Natural killer cell (primary cell): ENCODE measurements around the gene PARD6G. TPM values are rescaled to one million over a fixed set of nuclear protein-coding genes. Genes with fewer than 3 reads are reported as not detected.

Experiments
- ATAC-seq, 3 donors: fragments of 150-1000 bp in 2 of 3; fragments of 200-7000 bp in 1 of 3; cut with Tn5 transposase; 1 replicate in 1 of 3; 2 replicates in 2 of 3; pipeline ENCODE4 v1.10.0; 2021; ENCODE audit warnings: mild to moderate bottlenecking in 2 of 3, moderate library complexity in 2 of 3
- DNase-seq, 2 donors: peaks; one replicate each; pipeline versions ENCODE4 v3.0.0 to v3.0.0-alpha.2; 2013 to 2021; ENCODE audit warnings: mixed read lengths in 1 of 2
- H3K27ac ChIP-seq: one replicate; pipeline ENCODE4 v1.5.1; 2013; ENCODE audit warnings: mild to moderate bottlenecking, low read length
- H3K27me3 ChIP-seq: one replicate; pipeline ENCODE4 v1.6.1; 2013; ENCODE audit warnings: low read length; ENCODE audit not compliant: control insufficient read depth, insufficient read depth
- H3K36me3 ChIP-seq: one replicate; pipeline ENCODE4 v1.6.1; 2013; ENCODE audit warnings: low read length; ENCODE audit not compliant: control insufficient read depth, insufficient read depth
- H3K4me1 ChIP-seq: one replicate; pipeline ENCODE4 v1.6.1; 2013; ENCODE audit warnings: low read length; ENCODE audit not compliant: control insufficient read depth, insufficient read depth
- H3K4me3 ChIP-seq: one replicate; pipeline ENCODE4 v1.5.1; 2013; ENCODE audit warnings: low read length
- H3K9me3 ChIP-seq: one replicate; pipeline ENCODE4 v1.6.1; 2013; ENCODE audit warnings: low read length; ENCODE audit not compliant: control insufficient read depth, insufficient read depth
- H3K27ac Mint-ChIP-seq, 2 donors: one replicate each; pipeline ENCODE4 v1.8.0; 2022; ENCODE audit warnings: mild to moderate bottlenecking in 2 of 2, mixed read lengths in 2 of 2, moderate library complexity in 1 of 2
- H3K27me3 Mint-ChIP-seq, 2 donors: one replicate each; pipeline ENCODE4 v1.8.0; 2022; ENCODE audit warnings: low read depth in 2 of 2, mixed read lengths in 2 of 2
- H3K36me3 Mint-ChIP-seq: one replicate; pipeline ENCODE4 v1.8.0; 2022; ENCODE audit warnings: mixed read lengths
- H3K4me1 Mint-ChIP-seq, 2 donors: one replicate each; pipeline ENCODE4 v1.8.0; 2022; ENCODE audit warnings: mixed read lengths in 2 of 2
- H3K4me3 Mint-ChIP-seq: one replicate; pipeline ENCODE4 v1.8.0; 2022; ENCODE audit warnings: mild to moderate bottlenecking, moderate library complexity, mixed read lengths
- H3K9me3 Mint-ChIP-seq, 2 donors: one replicate each; pipeline ENCODE4 v1.8.0; 2022; ENCODE audit warnings: mixed read lengths in 2 of 2
- CTCF ChIP-seq: fragments of 200-600 bp; IDR thresholded peaks from one replicate; pipeline ENCODE4 v1.8.0; 2022; ENCODE audit warnings: antibody characterized with exemption
- WGBS: methylation state at CpG from one replicate; pipeline ENCODE4 v1.1.7; 2013; ENCODE audit warnings: missing lambda C conversion rate; ENCODE audit not compliant: insufficient coverage; 5-methylcytosine and 5-hydroxymethylcytosine counted together
- intact Hi-C: fragments of 100-400 bp; cut with micrococcal nuclease; formaldehyde crosslinking; loops from one replicate; pipeline ENCODE4 v1.14.2; 2022
- total RNA-seq, 4 donors: library from RNA; stranded (reverse); fragments of 120-200 nt in 1 of 4; gene quantifications; one replicate each; pipeline versions ENCODE4 v1.2.3 to v1.2.4, GENCODE V29; 2013 to 2022

The PARD6G gene
- total RNA-seq, 3 donors from 2014 or later (not counting 1 experiment from before 2014, with no cell fraction given) = not detected

GRCh38 chr18:80194874-80195570, 52.3 kb downstream of the PARD6G start:
- H3K9me3 ChIP-seq = no peaks in the 10 kb centered on the region
- DNase-seq (no peak), ATAC-seq (no peak)
- no peaks in the 10 kb centered on the region for H3K9me3 Mint-ChIP-seq
- intact Hi-C loops = no loop called here
- no peaks in the 10 kb centered on the region for H3K4me1 Mint-ChIP-seq
- H3K4me1 ChIP-seq = no peaks in the 10 kb centered on the region
- H3K4me3 Mint-ChIP-seq = no peak overlapping the region
- no peak for TF ChIP-seq CTCF
- H3K27ac Mint-ChIP-seq = no peak overlapping the region
- H3K4me3 ChIP-seq = no peak overlapping the region
- H3K27ac ChIP-seq = no peak overlapping the region
- peaks cover 15 to 22% of the 10 kb centered on the region in 2 donors for H3K27me3 Mint-ChIP-seq
- 78% methylated on average over 15 of the region's 15 CpGs for WGBS
- H3K36me3 Mint-ChIP-seq = no peaks in the 10 kb centered on the region
- no peaks in the 10 kb centered on the region for H3K36me3 ChIP-seq
- H3K27me3 ChIP-seq = no peaks in the 10 kb centered on the region

- Mint-ChIP-seq H3K9me3 (no peaks in the 10 kb centered on the region), H3K27me3 (peaks cover 15 to 22% of the 10 kb centered on the region in 2 donors), H3K4me1 (no peaks in the 10 kb centered on the region), H3K4me3 (no peak overlapping the region), H3K36me3 (no peaks in the 10 kb centered on the region), H3K27ac (no peak overlapping the region)
- no peak for TF ChIP-seq CTCF
- no peaks in the 10 kb centered on the region for H3K27me3 ChIP-seq
- H3K27ac ChIP-seq = no peak overlapping the region
- WGBS = 48% methylated on average over 5 of the region's 5 CpGs
- no peaks in the 10 kb centered on the region for H3K9me3 ChIP-seq
- DNase-seq = no peak
- intact Hi-C loops = no loop called here
- ATAC-seq = no peak
- H3K36me3 ChIP-seq = no peaks in the 10 kb centered on the region
- H3K4me3 ChIP-seq = no peak overlapping the region
- H3K4me1 ChIP-seq = no peaks in the 10 kb centered on the region
Measured at GRCh38 chr18:80193701-80194100, 53.6 kb downstream of the PARD6G start.

GRCh38 chr18:80192653-80193385, 54.5 kb downstream of the PARD6G start:
- no peaks in the 10 kb centered on the region for H3K9me3 ChIP-seq
- no peaks in the 10 kb centered on the region for H3K4me1 ChIP-seq
- intact Hi-C loops = no loop called here
- 88% methylated on average over 11 of the region's 11 CpGs for WGBS
- Mint-ChIP-seq H3K4me1 (no peaks in the 10 kb centered on the region), H3K27ac (no peak overlapping the region), H3K27me3 (peaks cover 15 to 22% of the 10 kb centered on the region in 2 donors), H3K36me3 (no peaks in the 10 kb centered on the region), H3K4me3 (no peak overlapping the region), H3K9me3 (no peaks in the 10 kb centered on the region)
- no peak overlapping the region for H3K27ac ChIP-seq
- ATAC-seq (no peak), DNase-seq (no peak)
- no peaks in the 10 kb centered on the region for H3K27me3 ChIP-seq
- no peak overlapping the region for H3K4me3 ChIP-seq
- TF ChIP-seq CTCF = no peak
- no peaks in the 10 kb centered on the region for H3K36me3 ChIP-seq
